HL-60 (cell line): ENCODE measurements around the gene SDHC.

Experiments
- DNase-seq, 2 experiments: peaks; one replicate each; pipeline ENCODE4 v3.0.0-alpha.2; 2010 to 2020; ENCODE audit warnings: low read depth in 1 of 2, low spot score in 1 of 2
- H3K27ac ChIP-seq: fragments of 250-450 bp; sonication (Bioruptor Pico); replicated peaks from 2 replicates; pipeline ENCODE4 v1.5.1; 2020; ENCODE audit warnings: mild to moderate bottlenecking, moderate library complexity
- H3K27me3 ChIP-seq: fragments of 250-450 bp; sonication (Bioruptor Pico); 2 replicates; pipeline ENCODE4 v1.5.1; 2021; ENCODE audit warnings: mild to moderate bottlenecking, moderate library complexity; ENCODE audit not compliant: insufficient read depth, poor library complexity, severe bottlenecking
- H3K4me3 ChIP-seq: replicated peaks from 2 replicates; pipeline ENCODE4 v1.5.1; 2011; ENCODE audit warnings: mild to moderate bottlenecking, control low read depth, low read length; ENCODE audit not compliant: insufficient read depth
- CTCF ChIP-seq: IDR thresholded peaks from one replicate; pipeline ENCODE4 v1.5.1; 2011; ENCODE audit warnings: low read length, control low read depth, inconsistent platforms; ENCODE audit not compliant: insufficient read depth
- GABPA ChIP-seq: IDR thresholded peaks from 2 replicates; pipeline ENCODE4 v1.6.1; 2012; ENCODE audit warnings: low read depth
- POLR2AphosphoS5 ChIP-seq: IDR thresholded peaks from 2 replicates; pipeline ENCODE4 v1.6.1; 2012; ENCODE audit warnings: low read depth
- REST ChIP-seq: IDR thresholded peaks from 2 replicates; pipeline ENCODE4 v1.6.1; 2012; ENCODE audit warnings: low read depth; ENCODE audit not compliant: insufficient replicate concordance
- SPI1 ChIP-seq: IDR thresholded peaks from 2 replicates; pipeline ENCODE4 v1.6.1; 2012; ENCODE audit warnings: low read depth, mild to moderate bottlenecking, borderline replicate concordance

The SDHC gene

GRCh38 chr1:161274874-161275273 lies 39.3 kb upstream of the SDHC start:
- no peaks in the 10 kb centered on the region for H3K27me3 ChIP-seq
- DNase-seq, result no peak
- TF ChIP-seq POLR2AphosphoS5 (no peak), GABPA (no peak), REST (no peak)

GRCh38 chr1:161282991-161283390 lies 31.2 kb upstream of the SDHC start:
- H3K4me3 ChIP-seq, result no peak overlapping the region
- DNase-seq, result no peak
- no peaks in the 10 kb centered on the region for H3K27me3 ChIP-seq
- no peak overlapping the region for H3K27ac ChIP-seq
- TF ChIP-seq REST, result no peak

More at GRCh38 chr1:161274874-161275273, 39.3 kb upstream of the SDHC start:
- Histone ChIP-seq H3K27ac (no peak overlapping the region), H3K4me3 (no peak overlapping the region)

GRCh38 chr1:161285113-161285512 lies 29.1 kb upstream of the SDHC start:
- TF ChIP-seq REST, result no peak
- TF ChIP-seq SPI1, result no peak
- no peak for TF ChIP-seq GABPA
- TF ChIP-seq CTCF, result no peak
- Histone ChIP-seq H3K27ac (no peak overlapping the region), H3K27me3 (no peaks in the 10 kb centered on the region), H3K4me3 (no peak overlapping the region)
- no peak for DNase-seq

- TF ChIP-seq CTCF (no peak), REST (no peak), GABPA (no peak), POLR2AphosphoS5 (no peak), SPI1 (no peak)
- H3K27me3 ChIP-seq, result no peaks in the 10 kb centered on the region
- H3K27ac ChIP-seq, result no peak overlapping the region
- no peak for DNase-seq
- H3K4me3 ChIP-seq, result no peak overlapping the region
Measured at GRCh38 chr1:161285521-161285920, 28.7 kb upstream of the SDHC start.
